CD4-positive, alpha-beta T cell treated with Interleukin-4 for 4 hours (primary cell): ENCODE results near the gene CDCP2.

ENCODE experiments used
- DNase-seq: peaks from one replicate; pipeline ENCODE4 v3.0.0-alpha.2; 2020

CDCP2 gene

DNA sequence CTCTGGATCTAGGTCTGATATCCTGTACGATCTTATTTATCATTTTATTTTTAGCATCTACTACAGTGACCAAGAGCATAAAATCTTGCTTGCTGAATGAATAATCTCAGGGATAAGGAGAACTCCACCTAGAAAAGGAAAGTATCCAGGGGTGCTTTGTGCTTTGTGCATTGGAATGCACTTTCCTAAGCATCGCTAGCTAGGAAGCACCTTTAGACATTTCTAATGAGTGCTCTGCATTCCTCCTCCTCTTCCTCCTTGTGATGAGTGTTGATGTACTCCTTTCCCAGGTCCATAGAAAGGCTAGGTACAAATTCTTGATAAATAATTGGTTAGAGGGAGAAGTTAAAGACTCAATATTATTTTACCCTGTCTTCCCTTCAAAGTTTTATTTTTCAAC lies 68.0 kb downstream of the CDCP2 start:
- no peak for DNase-seq
